OCI-LY7 (cell line): Measurements from ENCODE around the gene GALNTL6. TPM values are rescaled to one million over a fixed set of nuclear protein-coding genes. Genes with fewer than 3 reads are reported as not detected.
"Not testable (repeated sequence)": the region's sequence is repeated elsewhere in the genome, so short reads cannot be mapped to it uniquely, and the experiment has no call there.

Source experiments
- BruUV-seq: library from RNA; stranded (reverse); fragments of 400-500 nt; replicated peaks from 2 replicates; lab custom pipeline; 2021; lab: Mats Ljungman, UMichigan
- CTCF ChIA-PET: fragments of 300-600 bp; sonication (Branson Sonifier 250); formaldehyde crosslinking; loops from one replicate; lab custom pipeline; 2022; ENCODE audit warnings: antibody characterized with exemption; ENCODE audit not compliant: unreplicated experiment; lab: Charles Lee
- POLR2A ChIA-PET: fragments of 300-600 bp; sonication (Branson Sonifier 250); formaldehyde crosslinking; loops from one replicate; lab custom pipeline; 2022; ENCODE audit warnings: antibody characterized with exemption; lab: Charles Lee
- DNase-seq: peaks from one replicate; pipeline ENCODE4 v3.0.0-alpha.2; 2015; ENCODE audit warnings: low spot score
- H2AFZ ChIP-seq: fragments of 200-600 bp; sonication (generic), shearing (Covaris generic); 2 replicates; pipeline ENCODE4 v1.6.1; 2014; ENCODE audit warnings: mild to moderate bottlenecking, antibody characterized with exemption, low read length, moderate library complexity
- H3K27ac ChIP-seq: fragments of 200-600 bp; sonication (generic); 2 replicates; pipeline ENCODE4 v1.5.1; 2014; ENCODE audit warnings: mixed run types, low read depth, mild to moderate bottlenecking, moderate library complexity, low read length, inconsistent platforms; ENCODE audit not compliant: poor library complexity, severe bottlenecking
- H3K36me3 ChIP-seq: fragments of 200-600 bp; sonication (generic); 2 replicates; pipeline ENCODE4 v1.6.1; 2014; ENCODE audit warnings: mild to moderate bottlenecking, antibody characterized with exemption, low read length, moderate library complexity, mixed read lengths; ENCODE audit not compliant: insufficient read depth
- H3K4me1 ChIP-seq: fragments of 200-600 bp; sonication (generic); 2 replicates; pipeline ENCODE4 v1.5.1; 2014; ENCODE audit warnings: mild to moderate bottlenecking, low read length; ENCODE audit not compliant: insufficient read depth, poor library complexity, severe bottlenecking
- H3K4me2 ChIP-seq: fragments of 200-600 bp; sonication (generic); 2 replicates; pipeline ENCODE4 v1.6.1; 2014; ENCODE audit warnings: mild to moderate bottlenecking, low read length
- H3K4me3 ChIP-seq: fragments of 200-600 bp; sonication (generic); 2 replicates; pipeline ENCODE4 v1.5.1; 2014; ENCODE audit warnings: mild to moderate bottlenecking, low read depth, low read length; ENCODE audit not compliant: poor library complexity, severe bottlenecking
- H3K79me2 ChIP-seq: fragments of 200-600 bp; sonication (generic); 2 replicates; pipeline ENCODE4 v1.6.1; 2016; ENCODE audit warnings: low read depth, mild to moderate bottlenecking, low read length, moderate library complexity, mixed read lengths; ENCODE audit not compliant: insufficient read depth
- H3K9me2 ChIP-seq: fragments of 200-600 bp; sonication (generic); 2 replicates; pipeline ENCODE4 v1.6.1; 2016; ENCODE audit warnings: mild to moderate bottlenecking, low read length, mixed read lengths; ENCODE audit not compliant: insufficient read depth
- H3K9me3 ChIP-seq: fragments of 200-600 bp; sonication (generic); 2 replicates; pipeline ENCODE4 v1.6.1; 2014; ENCODE audit warnings: mild to moderate bottlenecking, mixed run types, low read length, mixed read lengths
- H4K20me1 ChIP-seq: fragments of 200-600 bp; sonication (generic); 2 replicates; pipeline ENCODE4 v1.6.1; 2014; ENCODE audit warnings: mild to moderate bottlenecking, antibody characterized with exemption, low read length, moderate library complexity, mixed read lengths; ENCODE audit not compliant: insufficient read depth
- CTCF ChIP-seq: fragments of 200-600 bp; sonication (generic); conservative IDR thresholded peaks from 2 replicates; pipeline ENCODE4 v1.5.1; 2014; ENCODE audit warnings: mild to moderate bottlenecking, antibody characterized with exemption, low read length, moderate library complexity, mixed read lengths
- EZH2phosphoT487 ChIP-seq: fragments of 200-600 bp; sonication (generic); IDR thresholded peaks from 2 replicates; pipeline ENCODE4 v1.6.1; 2018; ENCODE audit warnings: low read depth, borderline replicate concordance, mild to moderate bottlenecking, mixed run types, antibody characterized with exemption, low read length, moderate library complexity, mixed read lengths
- intact Hi-C: fragments of 100-400 bp; cut with micrococcal nuclease; formaldehyde crosslinking; loops from one replicate; pipeline ENCODE4 v1.10.0; 2022; ENCODE audit not compliant: unreplicated experiment
- total RNA-seq, 2 experiments: library from RNA; depleted of rRNA in 1 of 2; stranded (reverse); fragments of >200 nt in 1 of 2; shearing (Covaris generic) in 1 of 2; gene quantifications; 2 replicates each; pipeline ENCODE4 v1.2.3, GENCODE V29; 2014 to 2022

The GALNTL6 gene
- total RNA-seq, 2 experiments from 2014 or later: not detected

DNA sequence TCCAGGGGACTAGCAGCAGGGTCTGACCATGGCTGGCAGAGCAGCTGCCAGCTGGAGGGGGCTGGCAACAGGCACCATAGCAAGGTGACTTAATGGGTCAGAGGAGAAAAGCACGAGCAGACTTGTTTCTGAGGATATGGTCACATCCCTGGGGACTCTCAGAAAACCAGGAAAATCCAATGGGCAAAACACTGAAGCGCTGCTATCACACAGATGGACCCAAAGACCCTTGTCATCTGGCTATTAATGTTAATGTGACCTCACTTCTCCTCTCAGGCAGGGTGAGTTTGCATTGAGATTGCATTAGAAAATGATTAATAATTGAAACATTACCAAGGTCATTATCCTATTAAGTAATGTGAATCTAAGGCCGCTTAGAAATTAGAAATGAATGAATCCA lies 1061.7 kb downstream of the GALNTL6 start:
- BruUV-seq: no TSS peak
- no peak overlapping the region for H3K4me2 ChIP-seq
- H3K4me3 ChIP-seq: no peak overlapping the region
- DNase-seq: no peak
- H4K20me1 ChIP-seq: no peaks in the 10 kb centered on the region
- no peaks in the 10 kb centered on the region for H3K36me3 ChIP-seq
- ChIA-PET CTCF (no interaction called here), POLR2A (no interaction called here)
- no peaks in the 10 kb centered on the region for H3K4me1 ChIP-seq
- H3K79me2 ChIP-seq: no peaks in the 10 kb centered on the region
- intact Hi-C loops: no loop called here
- no peaks in the 10 kb centered on the region for H3K9me3 ChIP-seq
- no peak for TF ChIP-seq EZH2phosphoT487
- TF ChIP-seq CTCF: no peak
- no peaks in the 10 kb centered on the region for H3K9me2 ChIP-seq
- no peak overlapping the region for H3K27ac ChIP-seq
- no peak overlapping the region for H2AFZ ChIP-seq

GRCh38 chr4:172876394-172876793 lies 1063.2 kb downstream of the GALNTL6 start:
- TF ChIP-seq CTCF (no peak), EZH2phosphoT487 (no peak)
- intact Hi-C loops: no loop called here
- ChIA-PET CTCF (no interaction called here), POLR2A (interaction anchor here (1.0 to 1.1 kb wide), 2 partner anchors 16 to 19 kb away, joined by 3 read pairs; no protein-coding TSS in a partner anchor)
- Histone ChIP-seq H3K36me3 (no peaks in the 10 kb centered on the region), H3K4me2 (no peak overlapping the region), H3K9me3 (no peaks in the 10 kb centered on the region), H3K79me2 (no peaks in the 10 kb centered on the region), H3K4me1 (no peaks in the 10 kb centered on the region), H3K4me3 (no peak overlapping the region), H4K20me1 (no peaks in the 10 kb centered on the region), H3K9me2 (no peaks in the 10 kb centered on the region), H2AFZ (no peak overlapping the region), H3K27ac (no peak overlapping the region)
- no peak for DNase-seq
- no TSS peak for BruUV-seq

GRCh38 chr4:172881645-172882044 lies 1068.4 kb downstream of the GALNTL6 start:
- Histone ChIP-seq H3K27ac (no peak overlapping the region), H3K4me3 (no peak overlapping the region), H3K36me3 (no peaks in the 10 kb centered on the region), H3K9me3 (no peaks in the 10 kb centered on the region), H3K79me2 (no peaks in the 10 kb centered on the region), H2AFZ (no peak overlapping the region), H3K4me2 (no peak overlapping the region), H3K9me2 (no peaks in the 10 kb centered on the region), H4K20me1 (no peaks in the 10 kb centered on the region), H3K4me1 (no peaks in the 10 kb centered on the region)
- BruUV-seq: no TSS peak
- intact Hi-C loops: no loop called here
- TF ChIP-seq EZH2phosphoT487 (no peak), CTCF (no peak)
- DNase-seq: no peak
- CTCF ChIA-PET: no interaction called here
- POLR2A ChIA-PET: no interaction called here

DNA sequence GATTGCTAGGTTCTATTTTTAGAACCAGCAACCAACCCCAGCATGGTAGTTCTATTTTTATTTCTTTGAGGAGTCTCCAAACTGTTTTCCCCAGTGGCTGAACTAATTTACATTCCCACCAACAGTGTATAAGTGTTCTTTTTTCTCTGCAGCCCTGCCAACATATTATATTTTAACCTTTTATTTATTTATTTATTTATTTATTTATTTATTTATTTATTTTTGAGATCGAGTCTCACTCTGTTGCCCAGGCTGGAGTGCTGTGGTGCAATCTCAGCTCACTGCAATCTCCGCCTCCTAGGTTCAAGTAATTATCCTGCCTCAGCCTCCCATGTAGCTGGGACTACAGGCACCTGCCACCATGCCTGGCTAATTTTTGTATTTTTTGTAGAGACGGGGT lies 1074.2 kb downstream of the GALNTL6 start:
- H3K9me2 ChIP-seq, H3K36me3 ChIP-seq, H3K27ac ChIP-seq, H3K4me2 ChIP-seq, H2AFZ ChIP-seq, H3K9me3 ChIP-seq, H4K20me1 ChIP-seq, POLR2A ChIA-PET, BruUV-seq, H3K4me1 ChIP-seq, CTCF ChIA-PET, DNase-seq, intact Hi-C loops, H3K4me3 ChIP-seq, H3K79me2 ChIP-seq: not testable (repeated sequence)
